Astrocyte (in vitro differentiated cells and primary cell): Measurements from ENCODE around the gene GLRA1.

ENCODE experiments used
- EZH2 ChIP-seq: IDR thresholded peaks from 2 replicates; pipeline ENCODE4 v1.6.1; 2012; ENCODE audit warnings: mild to moderate bottlenecking, low read length, inconsistent platforms; ENCODE audit not compliant: insufficient read depth
- TF ChIP-seq, protein P1 (sequence below): IDR thresholded peaks from 2 replicates; pipeline ENCODE4 v1.5.1; 2011; ENCODE audit warnings: low read depth, mild to moderate bottlenecking, inconsistent platforms, low read length, moderate library complexity; ENCODE audit not compliant: insufficient read depth

DNA sequence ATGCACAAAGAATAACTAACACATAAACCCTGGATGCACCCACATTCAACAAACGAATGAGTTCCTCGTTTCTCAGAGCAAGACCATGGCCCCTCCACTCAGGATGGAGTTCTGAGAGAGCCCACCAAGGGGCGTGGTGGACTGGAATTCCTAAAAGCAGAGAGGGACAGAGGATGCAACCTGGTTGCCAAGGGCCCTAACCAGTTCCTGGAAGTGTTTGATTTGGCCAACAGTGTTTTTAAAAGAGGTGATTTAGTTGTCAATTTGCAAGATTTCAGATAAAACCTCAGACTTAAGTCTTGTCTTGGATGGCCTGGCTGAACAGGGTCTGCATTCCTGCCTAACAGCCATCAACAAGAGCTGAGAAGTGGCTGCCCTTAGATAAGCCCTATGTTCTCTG is 34.4 kb downstream of the GLRA1 start:
- no peak for TF ChIP-seq EZH2
- TF ChIP-seq, protein P1, sequence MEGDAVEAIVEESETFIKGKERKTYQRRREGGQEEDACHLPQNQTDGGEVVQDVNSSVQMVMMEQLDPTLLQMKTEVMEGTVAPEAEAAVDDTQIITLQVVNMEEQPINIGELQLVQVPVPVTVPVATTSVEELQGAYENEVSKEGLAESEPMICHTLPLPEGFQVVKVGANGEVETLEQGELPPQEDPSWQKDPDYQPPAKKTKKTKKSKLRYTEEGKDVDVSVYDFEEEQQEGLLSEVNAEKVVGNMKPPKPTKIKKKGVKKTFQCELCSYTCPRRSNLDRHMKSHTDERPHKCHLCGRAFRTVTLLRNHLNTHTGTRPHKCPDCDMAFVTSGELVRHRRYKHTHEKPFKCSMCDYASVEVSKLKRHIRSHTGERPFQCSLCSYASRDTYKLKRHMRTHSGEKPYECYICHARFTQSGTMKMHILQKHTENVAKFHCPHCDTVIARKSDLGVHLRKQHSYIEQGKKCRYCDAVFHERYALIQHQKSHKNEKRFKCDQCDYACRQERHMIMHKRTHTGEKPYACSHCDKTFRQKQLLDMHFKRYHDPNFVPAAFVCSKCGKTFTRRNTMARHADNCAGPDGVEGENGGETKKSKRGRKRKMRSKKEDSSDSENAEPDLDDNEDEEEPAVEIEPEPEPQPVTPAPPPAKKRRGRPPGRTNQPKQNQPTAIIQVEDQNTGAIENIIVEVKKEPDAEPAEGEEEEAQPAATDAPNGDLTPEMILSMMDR, result no peak
